HepG2 (cell line): ENCODE results near the gene ZNF222.

Experiments
- ARNT ChIP-seq: fragments of 450-650 bp; IDR thresholded peaks from 2 replicates; pipeline ENCODE4 v1.6.1; 2017
- CAMTA2 ChIP-seq: sonication (generic); formaldehyde crosslinking; IDR thresholded peaks from 2 replicates; pipeline ENCODE4 v1.4.0; 2020; ENCODE audit warnings: mild to moderate bottlenecking, missing genetic modification reagents, borderline replicate concordance
- FOSL1 ChIP-seq: sonication (generic); formaldehyde crosslinking; IDR thresholded peaks from 2 replicates; pipeline ENCODE4 v1.9.0; 2021; ENCODE audit warnings: missing genetic modification reagents, borderline replicate concordance
- HMGXB4 ChIP-seq, 2 experiments: sonication (generic) in 1 of 2; formaldehyde crosslinking in 1 of 2; IDR thresholded peaks; 2 replicates each; pipeline versions ENCODE4 v1.4.0 to v1.6.1; 2018 to 2020; ENCODE audit warnings: missing genetic modification reagents in 2 of 2, borderline replicate concordance in 1 of 2, low read depth in 1 of 2, mild to moderate bottlenecking in 1 of 2, missing biosample characterization in 1 of 2
- NFE2L1 ChIP-seq: sonication (generic); formaldehyde crosslinking; IDR thresholded peaks from 2 replicates; pipeline ENCODE4 v1.4.0; 2020; ENCODE audit warnings: missing genetic modification reagents, mild to moderate bottlenecking, borderline replicate concordance
- POLR2A ChIP-seq, 2 experiments: IDR thresholded peaks; 2 replicates each; pipeline ENCODE4 v1.6.1; 2011; ENCODE audit warnings: low read depth in 2 of 2, low read length in 2 of 2, mild to moderate bottlenecking in 1 of 2, moderate library complexity in 1 of 2; ENCODE audit not compliant: insufficient read depth in 1 of 2
- SMC3 ChIP-seq: IDR thresholded peaks from 2 replicates; pipeline ENCODE4 v1.6.1; 2011; ENCODE audit warnings: low read length, improper control_type of control experiment
- ZBTB34 ChIP-seq: sonication (generic); formaldehyde crosslinking; IDR thresholded peaks from 2 replicates; pipeline ENCODE4 v1.8.0; 2022; ENCODE audit warnings: mild to moderate bottlenecking, missing genetic modification reagents
- ZBTB43 ChIP-seq: sonication (generic); formaldehyde crosslinking; conservative IDR thresholded peaks from 2 replicates; pipeline ENCODE4 v1.4.0; 2020; ENCODE audit warnings: missing genetic modification reagents
- ZFAT ChIP-seq: sonication (generic); formaldehyde crosslinking; conservative IDR thresholded peaks from 2 replicates; pipeline ENCODE4 v1.8.1; 2023; ENCODE audit warnings: missing genetic modification reagents, inconsistent platforms
- TF ChIP-seq, protein P1 (sequence below): sonication (generic); formaldehyde crosslinking; conservative IDR thresholded peaks from 2 replicates; pipeline ENCODE4 v1.5.0; 2020; ENCODE audit warnings: missing genetic modification reagents
- TF ChIP-seq, protein P2 (sequence below): IDR thresholded peaks from 2 replicates; pipeline ENCODE4 v1.4.0; 2020; ENCODE audit warnings: mild to moderate bottlenecking, missing genetic modification reagents
- TF ChIP-seq, protein P3 (sequence below): sonication (generic); formaldehyde crosslinking; IDR thresholded peaks from 2 replicates; pipeline ENCODE4 v1.5.0; 2020; ENCODE audit warnings: mild to moderate bottlenecking, missing genetic modification reagents, moderate library complexity

DNA sequence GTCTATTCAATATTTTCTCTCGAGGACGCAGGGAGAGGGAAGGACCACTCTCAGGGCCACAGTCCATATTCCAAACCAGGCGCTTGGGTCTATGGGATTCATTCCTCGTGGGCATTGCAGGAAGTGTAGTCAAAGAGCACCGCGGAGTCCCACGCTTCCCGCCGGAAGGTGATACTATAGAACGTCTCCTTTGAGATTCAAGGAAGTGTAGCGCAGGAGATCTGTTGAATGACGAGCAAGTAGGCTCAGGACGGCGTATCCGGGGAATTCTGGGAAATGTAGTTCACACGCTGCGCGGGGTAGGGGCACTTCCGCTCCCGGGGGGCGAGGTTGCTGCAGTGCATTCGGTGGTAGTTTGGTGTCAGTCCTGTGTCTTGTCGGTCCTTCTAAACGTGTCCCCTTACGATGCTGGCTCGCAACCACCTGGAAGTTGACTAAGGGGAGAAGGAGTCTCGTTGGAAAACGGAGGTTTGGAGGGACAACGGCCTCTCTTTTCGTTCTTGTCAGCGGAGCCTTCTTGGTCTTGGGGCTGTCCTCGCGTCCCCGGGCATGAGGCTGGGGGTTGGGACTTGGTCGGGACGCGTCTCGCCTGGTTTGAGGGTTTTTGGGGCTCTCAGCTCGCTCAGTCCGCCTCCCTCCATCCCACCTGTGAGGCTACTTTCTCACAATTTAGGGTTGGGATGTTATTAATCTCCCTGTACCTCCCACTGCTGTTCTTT is 46.8 kb downstream of the ZNF222 start, which contains the start of gene ZNF284:
- peak; percentile 33 to 73; a peak in 1 of 4 replicates for TF ChIP-seq HMGXB4 (CRISPR knock-in tag; IDR thresholded peaks at IDR 0.05; ENCODE audit: borderline replicate concordance in 1 of 2, low read depth in 1 of 2)
- TF ChIP-seq, protein P1, sequence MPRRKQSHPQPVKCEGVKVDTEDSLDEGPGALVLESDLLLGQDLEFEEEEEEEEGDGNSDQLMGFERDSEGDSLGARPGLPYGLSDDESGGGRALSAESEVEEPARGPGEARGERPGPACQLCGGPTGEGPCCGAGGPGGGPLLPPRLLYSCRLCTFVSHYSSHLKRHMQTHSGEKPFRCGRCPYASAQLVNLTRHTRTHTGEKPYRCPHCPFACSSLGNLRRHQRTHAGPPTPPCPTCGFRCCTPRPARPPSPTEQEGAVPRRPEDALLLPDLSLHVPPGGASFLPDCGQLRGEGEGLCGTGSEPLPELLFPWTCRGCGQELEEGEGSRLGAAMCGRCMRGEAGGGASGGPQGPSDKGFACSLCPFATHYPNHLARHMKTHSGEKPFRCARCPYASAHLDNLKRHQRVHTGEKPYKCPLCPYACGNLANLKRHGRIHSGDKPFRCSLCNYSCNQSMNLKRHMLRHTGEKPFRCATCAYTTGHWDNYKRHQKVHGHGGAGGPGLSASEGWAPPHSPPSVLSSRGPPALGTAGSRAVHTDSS (CRISPR knock-in tag) = no peak
- TF ChIP-seq ZFAT (CRISPR knock-in tag) = no peak
- TF ChIP-seq, protein P2, sequence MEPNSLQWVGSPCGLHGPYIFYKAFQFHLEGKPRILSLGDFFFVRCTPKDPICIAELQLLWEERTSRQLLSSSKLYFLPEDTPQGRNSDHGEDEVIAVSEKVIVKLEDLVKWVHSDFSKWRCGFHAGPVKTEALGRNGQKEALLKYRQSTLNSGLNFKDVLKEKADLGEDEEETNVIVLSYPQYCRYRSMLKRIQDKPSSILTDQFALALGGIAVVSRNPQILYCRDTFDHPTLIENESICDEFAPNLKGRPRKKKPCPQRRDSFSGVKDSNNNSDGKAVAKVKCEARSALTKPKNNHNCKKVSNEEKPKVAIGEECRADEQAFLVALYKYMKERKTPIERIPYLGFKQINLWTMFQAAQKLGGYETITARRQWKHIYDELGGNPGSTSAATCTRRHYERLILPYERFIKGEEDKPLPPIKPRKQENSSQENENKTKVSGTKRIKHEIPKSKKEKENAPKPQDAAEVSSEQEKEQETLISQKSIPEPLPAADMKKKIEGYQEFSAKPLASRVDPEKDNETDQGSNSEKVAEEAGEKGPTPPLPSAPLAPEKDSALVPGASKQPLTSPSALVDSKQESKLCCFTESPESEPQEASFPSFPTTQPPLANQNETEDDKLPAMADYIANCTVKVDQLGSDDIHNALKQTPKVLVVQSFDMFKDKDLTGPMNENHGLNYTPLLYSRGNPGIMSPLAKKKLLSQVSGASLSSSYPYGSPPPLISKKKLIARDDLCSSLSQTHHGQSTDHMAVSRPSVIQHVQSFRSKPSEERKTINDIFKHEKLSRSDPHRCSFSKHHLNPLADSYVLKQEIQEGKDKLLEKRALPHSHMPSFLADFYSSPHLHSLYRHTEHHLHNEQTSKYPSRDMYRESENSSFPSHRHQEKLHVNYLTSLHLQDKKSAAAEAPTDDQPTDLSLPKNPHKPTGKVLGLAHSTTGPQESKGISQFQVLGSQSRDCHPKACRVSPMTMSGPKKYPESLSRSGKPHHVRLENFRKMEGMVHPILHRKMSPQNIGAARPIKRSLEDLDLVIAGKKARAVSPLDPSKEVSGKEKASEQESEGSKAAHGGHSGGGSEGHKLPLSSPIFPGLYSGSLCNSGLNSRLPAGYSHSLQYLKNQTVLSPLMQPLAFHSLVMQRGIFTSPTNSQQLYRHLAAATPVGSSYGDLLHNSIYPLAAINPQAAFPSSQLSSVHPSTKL = peak; percentile 47
- TF ChIP-seq CAMTA2 (CRISPR knock-in tag) = 0 out of 2 replicates have a peak, but pooled peaks have one; percentile 46
- TF ChIP-seq POLR2A (IDR thresholded peaks at IDR 0.05; ENCODE audit: insufficient read depth in 1 of 2, low read depth in 2 of 2, low read length in 2 of 2) = peak; percentile 47 to 80; a peak in 3 of 4 replicates
- no peak for TF ChIP-seq FOSL1 (CRISPR knock-in tag)
- TF ChIP-seq ZBTB43 = 0 out of 2 replicates have a peak, but pooled peaks have one; percentile 35
- TF ChIP-seq, protein P3, sequence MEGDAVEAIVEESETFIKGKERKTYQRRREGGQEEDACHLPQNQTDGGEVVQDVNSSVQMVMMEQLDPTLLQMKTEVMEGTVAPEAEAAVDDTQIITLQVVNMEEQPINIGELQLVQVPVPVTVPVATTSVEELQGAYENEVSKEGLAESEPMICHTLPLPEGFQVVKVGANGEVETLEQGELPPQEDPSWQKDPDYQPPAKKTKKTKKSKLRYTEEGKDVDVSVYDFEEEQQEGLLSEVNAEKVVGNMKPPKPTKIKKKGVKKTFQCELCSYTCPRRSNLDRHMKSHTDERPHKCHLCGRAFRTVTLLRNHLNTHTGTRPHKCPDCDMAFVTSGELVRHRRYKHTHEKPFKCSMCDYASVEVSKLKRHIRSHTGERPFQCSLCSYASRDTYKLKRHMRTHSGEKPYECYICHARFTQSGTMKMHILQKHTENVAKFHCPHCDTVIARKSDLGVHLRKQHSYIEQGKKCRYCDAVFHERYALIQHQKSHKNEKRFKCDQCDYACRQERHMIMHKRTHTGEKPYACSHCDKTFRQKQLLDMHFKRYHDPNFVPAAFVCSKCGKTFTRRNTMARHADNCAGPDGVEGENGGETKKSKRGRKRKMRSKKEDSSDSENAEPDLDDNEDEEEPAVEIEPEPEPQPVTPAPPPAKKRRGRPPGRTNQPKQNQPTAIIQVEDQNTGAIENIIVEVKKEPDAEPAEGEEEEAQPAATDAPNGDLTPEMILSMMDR (CRISPR knock-in tag) = no peak
- no peak for TF ChIP-seq ARNT
- TF ChIP-seq ZBTB34 (CRISPR knock-in tag) = no peak
- no peak for TF ChIP-seq SMC3
- TF ChIP-seq NFE2L1 (CRISPR knock-in tag) = no peak
